Left lung (tissue), 10 donors: ENCODE results near the gene CHST9. TPM values are rescaled to one million over a fixed set of nuclear protein-coding genes. Genes with fewer than 3 reads are reported as not detected.
"Not testable (repeated sequence)": the region's sequence is repeated elsewhere in the genome, so short reads cannot be mapped to it uniquely, and the experiment has no call there.

ENCODE experiments used
- ATAC-seq: fragments of 200-7000 bp; cut with Tn5 transposase; one replicate; pipeline ENCODE4 v1.9.1; 2020; ENCODE audit warnings: moderate library complexity
- DNase-seq, 4 donors: peaks; one replicate each; pipeline ENCODE4 v3.0.0-alpha.2; 2013 to 2020
- H3K27ac ChIP-seq, 2 donors: fragments of 200-600 bp; sonication (generic) in 1 of 2; one replicate each; pipeline versions ENCODE4 v1.5.0 to v1.8.0; 2020 to 2021
- H3K27me3 ChIP-seq, 2 donors: fragments of 200-600 bp; sonication (generic) in 1 of 2; one replicate each; pipeline versions ENCODE4 v1.5.0 to v1.8.0; 2020 to 2021
- H3K36me3 ChIP-seq, 2 donors: fragments of 200-600 bp; sonication (generic) in 1 of 2; one replicate each; pipeline versions ENCODE4 v1.5.0 to v1.8.0; 2020 to 2021
- H3K4me1 ChIP-seq, 2 donors: fragments of 200-600 bp; one replicate each; pipeline ENCODE4 v1.8.0; 2021
- H3K4me3 ChIP-seq, 2 donors: fragments of 200-600 bp; sonication (generic) in 1 of 2; one replicate each; pipeline versions ENCODE4 v1.5.0 to v1.8.0; 2020 to 2021; ENCODE audit warnings: mild to moderate bottlenecking in 1 of 2
- H3K9me3 ChIP-seq, 2 donors: fragments of 200-600 bp; sonication (generic) in 1 of 2; one replicate each; pipeline versions ENCODE4 v1.5.0 to v1.8.0; 2020 to 2021
- intact Hi-C, 2 donors: fragments of 100-400 bp; cut with DNase I; formaldehyde crosslinking; loops; one replicate each; pipeline versions ENCODE4 v1.11.2 to v1.14.2; 2022
- polyA plus RNA-seq, 6 donors: library from polyadenylated mRNA; unstranded; fragments of 120-200 nt; gene quantifications; one replicate each; pipeline ENCODE4 v1.2.1, GENCODE V29; 2013; ENCODE audit not compliant: insufficient read length in 6 of 6
- total RNA-seq, 2 donors: library from RNA; stranded (reverse); fragmentation: NEBNext Ultra II Directional; extraction: Animal tissue kit (Norgen Biotek cat#: 25700); gene quantifications; one replicate each; pipeline ENCODE4 v1.2.1, GENCODE V29; 2021
- TF ChIP-seq, protein P1 (sequence below), 2 donors: fragments of 200-600 bp; sonication (generic) in 1 of 2; IDR thresholded peaks; one replicate each; pipeline versions ENCODE4 v1.5.0 to v1.8.0; 2021; ENCODE audit warnings: antibody characterized with exemption in 2 of 2
- donor health status: DM: no; HTN: yes; CAD: no.
- donor health status: DM: no; HTN: no; CAD: no.

CHST9 gene
- total and polyA plus RNA-seq, 8 donors: 0.12 to 4.2 (median 2.6) TPM

DNA sequence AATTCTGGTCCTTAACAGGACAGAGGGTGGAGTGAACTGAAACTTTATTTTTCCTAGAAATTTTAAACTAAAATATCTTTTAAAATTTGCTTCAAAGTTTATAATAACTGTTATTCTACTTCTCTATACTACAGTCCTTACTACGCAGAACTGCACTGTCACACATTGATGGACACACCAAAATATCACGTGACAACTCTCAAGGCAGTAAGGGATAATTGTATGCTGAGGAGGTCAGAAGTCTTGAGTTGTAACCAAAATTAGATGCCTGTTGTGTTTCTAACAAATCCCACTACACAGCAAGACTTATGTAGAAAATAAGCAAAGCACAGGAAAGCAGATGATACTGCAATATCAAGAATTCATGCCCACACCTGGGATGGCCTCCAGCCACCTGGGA lies 76.3 kb downstream of the CHST9 start:
- TF ChIP-seq, protein P1, sequence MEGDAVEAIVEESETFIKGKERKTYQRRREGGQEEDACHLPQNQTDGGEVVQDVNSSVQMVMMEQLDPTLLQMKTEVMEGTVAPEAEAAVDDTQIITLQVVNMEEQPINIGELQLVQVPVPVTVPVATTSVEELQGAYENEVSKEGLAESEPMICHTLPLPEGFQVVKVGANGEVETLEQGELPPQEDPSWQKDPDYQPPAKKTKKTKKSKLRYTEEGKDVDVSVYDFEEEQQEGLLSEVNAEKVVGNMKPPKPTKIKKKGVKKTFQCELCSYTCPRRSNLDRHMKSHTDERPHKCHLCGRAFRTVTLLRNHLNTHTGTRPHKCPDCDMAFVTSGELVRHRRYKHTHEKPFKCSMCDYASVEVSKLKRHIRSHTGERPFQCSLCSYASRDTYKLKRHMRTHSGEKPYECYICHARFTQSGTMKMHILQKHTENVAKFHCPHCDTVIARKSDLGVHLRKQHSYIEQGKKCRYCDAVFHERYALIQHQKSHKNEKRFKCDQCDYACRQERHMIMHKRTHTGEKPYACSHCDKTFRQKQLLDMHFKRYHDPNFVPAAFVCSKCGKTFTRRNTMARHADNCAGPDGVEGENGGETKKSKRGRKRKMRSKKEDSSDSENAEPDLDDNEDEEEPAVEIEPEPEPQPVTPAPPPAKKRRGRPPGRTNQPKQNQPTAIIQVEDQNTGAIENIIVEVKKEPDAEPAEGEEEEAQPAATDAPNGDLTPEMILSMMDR (IDR thresholded peaks at IDR 0.05): no peak
- DNase-seq (no peak), ATAC-seq (no peak)
- H3K36me3 ChIP-seq: no peaks in the 10 kb centered on the region
- intact Hi-C loops: no loop called here
- no peaks in the 10 kb centered on the region for H3K27me3 ChIP-seq
- no peaks in the 10 kb centered on the region for H3K4me1 ChIP-seq
- no peak overlapping the region for H3K4me3 ChIP-seq
- H3K9me3 ChIP-seq: peaks cover 0 to 7% of the 10 kb centered on the region in 2 donors
- no peak overlapping the region for H3K27ac ChIP-seq

DNA sequence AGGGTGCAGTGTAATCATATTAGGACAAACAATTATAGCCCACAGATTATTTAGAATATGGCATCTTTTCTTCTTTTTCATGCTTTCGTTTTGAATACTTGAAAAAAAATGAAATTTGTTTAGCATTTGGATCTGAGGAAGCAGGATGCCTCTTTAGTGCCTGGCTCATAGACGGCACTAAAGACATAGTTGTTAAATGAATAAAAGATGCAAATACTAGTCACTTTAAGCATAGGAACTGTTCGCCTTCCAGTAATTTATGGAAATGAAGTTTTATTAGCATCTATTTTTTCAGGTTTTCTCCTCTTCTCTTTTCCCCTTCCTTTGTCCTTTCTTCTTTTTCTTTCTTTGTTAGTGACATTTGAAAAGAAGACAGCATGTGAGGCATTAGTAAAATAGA lies 80.4 kb downstream of the CHST9 start:
- intact Hi-C loops: no loop called here
- H3K27me3 ChIP-seq: no peaks in the 10 kb centered on the region
- no peaks in the 10 kb centered on the region for H3K4me1 ChIP-seq
- no peaks in the 10 kb centered on the region for H3K36me3 ChIP-seq
- no peak overlapping the region for H3K27ac ChIP-seq
- ATAC-seq: no peak
- H3K4me3 ChIP-seq: no peak overlapping the region
- TF ChIP-seq, protein P1 (IDR thresholded peaks at IDR 0.05): no peak
- no peaks in the 10 kb centered on the region for H3K9me3 ChIP-seq
- DNase-seq: no peak

- Histone ChIP-seq H3K36me3 (no peaks in the 10 kb centered on the region), H3K9me3 (peaks cover 0 to 14% of the 10 kb centered on the region in 2 donors), H3K4me1 (no peaks in the 10 kb centered on the region), H3K27ac (no peak overlapping the region), H3K4me3 (no peak overlapping the region), H3K27me3 (no peaks in the 10 kb centered on the region)
- no peak for DNase-seq
- no peak for ATAC-seq
- intact Hi-C loops: loop anchor here in 1 of 2 donors (10.0 kb wide), 1 partner anchor 60 kb away; no protein-coding TSS in a partner anchor
- TF ChIP-seq, protein P1 (IDR thresholded peaks at IDR 0.05): no peak
These were observed 90.5 kb downstream of the CHST9 start for GRCh38 chr18:27094621-27095020.

DNA sequence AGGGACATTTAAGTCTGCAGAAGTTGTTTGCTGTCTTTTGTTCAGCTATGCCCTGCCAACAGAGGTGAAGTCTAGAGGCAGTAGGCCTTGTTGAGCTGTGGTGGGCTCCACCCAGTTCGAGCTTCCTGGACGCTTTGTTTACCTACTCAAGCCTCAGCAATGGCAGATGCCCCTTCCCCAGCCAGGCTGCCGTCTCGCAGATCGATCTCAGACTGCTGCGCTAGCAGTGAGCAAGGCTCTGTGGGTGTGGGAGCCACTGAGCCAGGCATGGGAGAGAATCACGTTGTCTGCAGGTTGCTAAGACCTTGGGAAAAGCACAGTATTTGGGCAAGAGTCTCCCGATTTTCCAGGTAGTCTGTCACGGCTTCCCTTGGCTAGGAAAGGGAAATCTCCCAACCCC lies 91.8 kb downstream of the CHST9 start:
- intact Hi-C loops: loop anchor here in 1 of 2 donors (10.0 kb wide), 1 partner anchor 62 kb away; no protein-coding TSS in a partner anchor

GRCh38 chr18:27081701-27082100 lies 103.4 kb downstream of the CHST9 start:
- no peak overlapping the region for H3K27ac ChIP-seq
- H3K9me3 ChIP-seq: no peaks in the 10 kb centered on the region
- intact Hi-C loops: no loop called here
- no peak overlapping the region for H3K4me3 ChIP-seq
- TF ChIP-seq, protein P1 (IDR thresholded peaks at IDR 0.05): no peak
- no peaks in the 10 kb centered on the region for H3K4me1 ChIP-seq
- H3K27me3 ChIP-seq: no peaks in the 10 kb centered on the region
- ATAC-seq (no peak), DNase-seq (no peak)
- no peaks in the 10 kb centered on the region for H3K36me3 ChIP-seq

More for the DNA sequence above, 91.8 kb downstream of the CHST9 start:
- H3K9me3 ChIP-seq, H3K4me1 ChIP-seq, DNase-seq, H3K36me3 ChIP-seq, H3K27ac ChIP-seq, H3K27me3 ChIP-seq, H3K4me3 ChIP-seq, ATAC-seq: not testable (repeated sequence)

- no peak overlapping the region for H3K4me3 ChIP-seq
These were observed 109.3 kb downstream of the CHST9 start for GRCh38 chr18:27075828-27076227.

More at GRCh38 chr18:27075828-27076227, 109.3 kb downstream of the CHST9 start:
- intact Hi-C loops: no loop called here
- no peaks in the 10 kb centered on the region for H3K27me3 ChIP-seq
- H3K9me3 ChIP-seq: no peaks in the 10 kb centered on the region
- no peak for DNase-seq
- ATAC-seq: no peak
- H3K4me1 ChIP-seq: no peaks in the 10 kb centered on the region
- TF ChIP-seq, protein P1 (IDR thresholded peaks at IDR 0.05): no peak
- no peak overlapping the region for H3K27ac ChIP-seq
- H3K36me3 ChIP-seq: no peaks in the 10 kb centered on the region
